Kidney epithelial cell (primary cell): ENCODE data around the gene COPZ2. TPM values are rescaled to one million over a fixed set of nuclear protein-coding genes. Genes with fewer than 3 reads are reported as not detected.
A peak's percentile ranks its signal among the peaks of the same experiment; 100 is the strongest.

Source experiments
- DNase-seq: peaks from one replicate; pipeline ENCODE4 v3.0.0-alpha.2; 2010; ENCODE audit warnings: low read depth
- H3K27me3 ChIP-seq: 2 replicates; pipeline ENCODE4 v1.6.0; 2011; ENCODE audit warnings: low read length; ENCODE audit not compliant: control insufficient read depth, insufficient read depth
- H3K36me3 ChIP-seq: 2 replicates; pipeline ENCODE4 v1.5.1; 2011; ENCODE audit warnings: low read length; ENCODE audit not compliant: control insufficient read depth, insufficient read depth
- H3K4me3 ChIP-seq: 2 replicates; pipeline ENCODE4 v1.5.1; 2011; ENCODE audit warnings: low read depth, mild to moderate bottlenecking, control low read depth, low read length
- total RNA-seq: library from RNA; depleted of rRNA; stranded (reverse); fragments of >200 nt; gene quantifications from 2 replicates; pipeline ENCODE4 v1.2.3, GENCODE V29; 2015
- TF ChIP-seq, protein P1 (sequence below): IDR thresholded peaks from 2 replicates; pipeline ENCODE4 v1.5.1; 2011; ENCODE audit warnings: mild to moderate bottlenecking, moderate library complexity, low read length, control low read depth, inconsistent platforms; ENCODE audit not compliant: insufficient read depth, poor library complexity, severe bottlenecking

The COPZ2 gene
- total RNA-seq, 1 donor from 2014 or later = 3.7 TPM

GRCh38 chr17:48047113-48047740 lies 9.6 kb upstream of the COPZ2 start:
- Histone ChIP-seq H3K4me3 (peak overlapping the region; percentile 66), H3K27me3 (no peaks in the 10 kb centered on the region), H3K36me3 (no peaks in the 10 kb centered on the region)
- TF ChIP-seq, protein P1, sequence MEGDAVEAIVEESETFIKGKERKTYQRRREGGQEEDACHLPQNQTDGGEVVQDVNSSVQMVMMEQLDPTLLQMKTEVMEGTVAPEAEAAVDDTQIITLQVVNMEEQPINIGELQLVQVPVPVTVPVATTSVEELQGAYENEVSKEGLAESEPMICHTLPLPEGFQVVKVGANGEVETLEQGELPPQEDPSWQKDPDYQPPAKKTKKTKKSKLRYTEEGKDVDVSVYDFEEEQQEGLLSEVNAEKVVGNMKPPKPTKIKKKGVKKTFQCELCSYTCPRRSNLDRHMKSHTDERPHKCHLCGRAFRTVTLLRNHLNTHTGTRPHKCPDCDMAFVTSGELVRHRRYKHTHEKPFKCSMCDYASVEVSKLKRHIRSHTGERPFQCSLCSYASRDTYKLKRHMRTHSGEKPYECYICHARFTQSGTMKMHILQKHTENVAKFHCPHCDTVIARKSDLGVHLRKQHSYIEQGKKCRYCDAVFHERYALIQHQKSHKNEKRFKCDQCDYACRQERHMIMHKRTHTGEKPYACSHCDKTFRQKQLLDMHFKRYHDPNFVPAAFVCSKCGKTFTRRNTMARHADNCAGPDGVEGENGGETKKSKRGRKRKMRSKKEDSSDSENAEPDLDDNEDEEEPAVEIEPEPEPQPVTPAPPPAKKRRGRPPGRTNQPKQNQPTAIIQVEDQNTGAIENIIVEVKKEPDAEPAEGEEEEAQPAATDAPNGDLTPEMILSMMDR = no peak
- no peak for DNase-seq

DNA sequence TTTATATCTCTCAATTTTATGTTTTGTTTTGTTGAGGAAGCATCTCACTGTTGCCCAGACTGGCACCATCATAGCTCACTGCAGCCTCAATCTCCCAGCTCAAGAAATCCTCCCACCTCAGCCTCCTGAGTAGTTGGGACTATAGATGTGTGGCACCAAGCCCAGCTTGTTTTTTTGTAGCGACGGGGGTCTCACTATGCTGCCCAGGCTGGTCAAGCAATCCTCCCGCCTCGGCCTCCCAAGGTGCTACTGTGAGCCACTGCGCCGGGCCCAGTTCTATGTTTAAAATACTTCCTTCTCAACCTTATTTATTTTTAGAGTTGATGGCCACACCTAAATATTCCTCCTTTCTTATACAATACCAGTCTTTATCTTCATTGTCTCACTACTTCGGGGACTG lies 8.7 kb upstream of the COPZ2 start:
- no peak overlapping the region for H3K4me3 ChIP-seq
- TF ChIP-seq, protein P1 = no peak

GRCh38 chr17:48045316-48046001 lies 7.9 kb upstream of the COPZ2 start:
- no peak for DNase-seq
- Histone ChIP-seq H3K4me3 (no peak overlapping the region), H3K27me3 (no peaks in the 10 kb centered on the region), H3K36me3 (no peaks in the 10 kb centered on the region)
- TF ChIP-seq, protein P1 = no peak

More for the DNA sequence above, 8.7 kb upstream of the COPZ2 start:
- H3K27me3 ChIP-seq = no peaks in the 10 kb centered on the region
- DNase-seq = no peak
- no peaks in the 10 kb centered on the region for H3K36me3 ChIP-seq

DNA sequence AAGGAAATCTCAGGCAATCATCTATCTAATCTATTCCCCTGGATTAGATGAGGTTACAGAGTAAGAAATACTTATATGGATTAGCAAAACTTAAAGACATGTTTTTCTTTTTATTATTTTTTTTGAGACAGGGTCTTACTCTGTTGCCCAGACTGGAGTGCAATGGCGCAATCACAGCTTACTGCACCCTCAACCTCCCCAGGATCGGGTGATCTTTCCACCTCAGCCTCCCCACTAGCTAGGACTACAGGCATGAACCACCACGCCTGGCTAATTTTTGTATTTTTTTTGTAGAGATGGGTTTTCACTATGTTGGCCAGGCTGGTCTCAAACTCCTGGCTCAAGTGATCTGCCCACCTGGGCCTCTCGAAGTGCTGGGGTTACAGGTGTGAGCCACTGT lies 7.3 kb upstream of the COPZ2 start:
- DNase-seq = no peak
- TF ChIP-seq, protein P1 = no peak
- Histone ChIP-seq H3K4me3 (no peak overlapping the region), H3K27me3 (no peaks in the 10 kb centered on the region), H3K36me3 (no peaks in the 10 kb centered on the region)

GRCh38 chr17:48043176-48043575 lies 5.6 kb upstream of the COPZ2 start:
- TF ChIP-seq, protein P1 = no peak
- H3K36me3 ChIP-seq = no peaks in the 10 kb centered on the region
- no peak overlapping the region for H3K4me3 ChIP-seq
- no peaks in the 10 kb centered on the region for H3K27me3 ChIP-seq
- no peak for DNase-seq
